Body of pancreas (tissue), 4 donors: Measurements from ENCODE around the gene PCYOX1L.

ENCODE experiments used
- CTCF ChIP-seq, 7 experiments: fragments of 450-650 bp in 4 of 7; fragments of 200-600 bp in 3 of 7; sonication (generic) in 3 of 7; IDR thresholded peaks; one replicate each; pipeline ENCODE4 v1.5.1; 2016 to 2019; ENCODE audit warnings: antibody characterized with exemption in 7 of 7
- POLR2A ChIP-seq, 3 donors: fragments of 450-650 bp; IDR thresholded peaks; one replicate each; pipeline ENCODE4 v1.6.1; 2016; ENCODE audit warnings: antibody characterized with exemption in 3 of 3, mild to moderate bottlenecking in 2 of 3

GRCh38 chr5:149400304-149400703, 42.5 kb downstream of the PCYOX1L start:
- TF ChIP-seq POLR2A (IDR thresholded peaks at IDR 0.05): no peak
- TF ChIP-seq CTCF (IDR thresholded peaks at IDR 0.05): no peak
